Measurements from ENCODE around the gene TMED10. TPM values are rescaled to one million over a fixed set of nuclear protein-coding genes. Genes with fewer than 3 reads are reported as not detected.

TMED10 gene
- total and polyA plus RNA-seq, 2 of the 13 experiments (the other 11 are each of a cell fraction or from before 2014, with no cell fraction given), result 311 to 377 TPM

- TF ChIP-seq ZNF747 (CRISPR knock-in tag; IDR thresholded peaks at IDR 0.05; ENCODE audit: borderline replicate concordance), result peak; percentile 75; the same call in 1 of the 2 replicates
- TF ChIP-seq FOXJ3 (CRISPR knock-in tag; IDR thresholded peaks at IDR 0.05; ENCODE audit: borderline replicate concordance), result peak; percentile 83
- TF ChIP-seq ERF (CRISPR knock-in tag; IDR thresholded peaks at IDR 0.05), result peak; percentile 100
- peak; percentile 73; the same call in 1 of the 2 replicates for TF ChIP-seq ARID4A (CRISPR knock-in tag; IDR thresholded peaks at IDR 0.05; ENCODE audit: borderline replicate concordance)
- TF ChIP-seq MLX (CRISPR knock-in tag; IDR thresholded peaks at IDR 0.05), result peak; percentile 95
- peak; percentile 43 for TF ChIP-seq SPEN (CRISPR knock-in tag; IDR thresholded peaks at IDR 0.05; ENCODE audit: low read depth)
- peak; percentile 39; the same call in 1 of the 2 replicates for TF ChIP-seq ZNF652 (CRISPR knock-in tag; IDR thresholded peaks at IDR 0.05; ENCODE audit: borderline replicate concordance, low read depth)
- TF ChIP-seq SP1 (IDR thresholded peaks at IDR 0.05), result no peak
- TF ChIP-seq SP1 (CRISPR knock-in tag; IDR thresholded peaks at IDR 0.05), result peak; percentile 39; the same call in 1 of the 2 replicates
- no peak for TF ChIP-seq STAT6 (CRISPR knock-in tag; IDR thresholded peaks at IDR 0.05; ENCODE audit: borderline replicate concordance)
- no peak for TF ChIP-seq NFE2L1 (CRISPR knock-in tag; IDR thresholded peaks at IDR 0.05; ENCODE audit: borderline replicate concordance)
- TF ChIP-seq ZNF639 (CRISPR knock-in tag; conservative IDR thresholded peaks at IDR 0.05), result peak; percentile 51; the same call in 1 of the 2 replicates
- peak; percentile 76 for TF ChIP-seq FOSL2 (CRISPR knock-in tag; IDR thresholded peaks at IDR 0.05)
- TF ChIP-seq RXRB (CRISPR knock-in tag; IDR thresholded peaks at IDR 0.05; ENCODE audit: borderline replicate concordance), result peak; percentile 91
- TF ChIP-seq ZNF672 (CRISPR knock-in tag; IDR thresholded peaks at IDR 0.05), result no peak
- 0 out of 2 replicates have a peak, but pooled peaks have one; percentile 58 for TF ChIP-seq LRRFIP1 (CRISPR knock-in tag; conservative IDR thresholded peaks at IDR 0.05)
- TF ChIP-seq ZNF841 (CRISPR knock-in tag; IDR thresholded peaks at IDR 0.05; ENCODE audit: borderline replicate concordance), result no peak
- peak; percentile 98 for TF ChIP-seq ETV5 (CRISPR knock-in tag; IDR thresholded peaks at IDR 0.05; ENCODE audit: borderline replicate concordance)
- 0 out of 2 replicates have a peak, but pooled peaks have one; percentile 36 for TF ChIP-seq ZNF724P (CRISPR knock-in tag; IDR thresholded peaks at IDR 0.05; ENCODE audit: borderline replicate concordance)
Observed at GRCh38 chr14:75196468-75196867, 20.1 kb upstream of the TMED10 start (continued).
